Endodermal cell (in vitro differentiated cells): Measurements from ENCODE around the gene PARD3B. TPM values are rescaled to one million over a fixed set of nuclear protein-coding genes. Genes with fewer than 3 reads are reported as not detected.

Source experiments
- DNase-seq: peaks from one replicate; pipeline ENCODE4 v3.0.0-alpha.2; 2017
- H3K27ac ChIP-seq: 2 replicates; pipeline ENCODE4 v1.5.1; 2013; ENCODE audit warnings: mild to moderate bottlenecking, low read depth, low read length, moderate library complexity
- H3K27me3 ChIP-seq: 2 replicates; pipeline ENCODE4 v1.6.1; 2013; ENCODE audit warnings: mild to moderate bottlenecking, low read length, moderate library complexity; ENCODE audit not compliant: insufficient read depth, control insufficient read depth, poor library complexity, severe bottlenecking
- H3K36me3 ChIP-seq: 2 replicates; pipeline ENCODE4 v1.7.0; 2013; ENCODE audit warnings: mild to moderate bottlenecking, low read length, moderate library complexity; ENCODE audit not compliant: control insufficient read depth, insufficient read depth
- H3K4me1 ChIP-seq: one replicate; pipeline ENCODE4 v1.7.0; 2013; ENCODE audit warnings: low read length; ENCODE audit not compliant: control insufficient read depth, insufficient read depth
- H3K4me3 ChIP-seq: 2 replicates; pipeline ENCODE4 v1.5.1; 2013; ENCODE audit warnings: mild to moderate bottlenecking, low read length, moderate library complexity
- H3K9ac ChIP-seq: 2 replicates; pipeline ENCODE4 v1.6.1; 2013; ENCODE audit warnings: mild to moderate bottlenecking, low read length, moderate library complexity; ENCODE audit not compliant: poor library complexity, severe bottlenecking; ENCODE audit errors: extremely low read depth
- H3K9me3 ChIP-seq: 2 replicates; pipeline ENCODE4 v1.6.1; 2013; ENCODE audit warnings: mild to moderate bottlenecking, low read length, moderate library complexity; ENCODE audit not compliant: control insufficient read depth
- H3K27ac Mint-ChIP-seq: 2 replicates; pipeline ENCODE4 v1.8.0; 2020; ENCODE audit warnings: mixed read lengths
- H3K27me3 Mint-ChIP-seq: 2 replicates; pipeline ENCODE4 v1.8.0; 2021; ENCODE audit warnings: mild to moderate bottlenecking, mixed read lengths; ENCODE audit not compliant: insufficient read depth
- H3K36me3 Mint-ChIP-seq: 2 replicates; pipeline ENCODE4 v1.8.0; 2020; ENCODE audit warnings: low read depth, mixed read lengths
- H3K4me1 Mint-ChIP-seq: 2 replicates; pipeline ENCODE4 v1.8.0; 2020; ENCODE audit warnings: mixed read lengths
- H3K4me3 Mint-ChIP-seq: 2 replicates; pipeline ENCODE4 v1.8.0; 2020; ENCODE audit warnings: mild to moderate bottlenecking, moderate library complexity, mixed read lengths
- H3K9me3 Mint-ChIP-seq: 2 replicates; pipeline ENCODE4 v1.8.0; 2020; ENCODE audit warnings: mild to moderate bottlenecking, mixed read lengths
- CTCF ChIP-seq: fragments of 200-600 bp; sonication (generic); conservative IDR thresholded peaks from 2 replicates; pipeline ENCODE4 v1.5.0; 2021; ENCODE audit warnings: antibody characterized with exemption, mild to moderate bottlenecking
- WGBS, 2 experiments: methylation state at CpG; one replicate each; pipeline versions ENCODE4 v1.1.5 to v1.1.7; 2013; ENCODE audit warnings: missing lambda C conversion rate in 2 of 2, mixed read lengths in 1 of 2; ENCODE audit not compliant: insufficient coverage in 1 of 2, insufficient read length in 1 of 2; 5-methylcytosine and 5-hydroxymethylcytosine counted together
- total RNA-seq, 2 donors: library from RNA; stranded (reverse); fragmentation: NEBNext Ultra II Directional in 1 of 2; extraction: Animal tissue kit (Norgen Biotek cat#: 25700) in 1 of 2; gene quantifications; 2 replicates in 1 of 2; 3 replicates in 1 of 2; pipeline ENCODE4 v1.2.1, GENCODE V29; 2021

Gene PARD3B
- total RNA-seq, 2 donors from 2014 or later = 2.5 to 5.6 TPM

GRCh38 chr2:204988836-204989235, 443.6 kb downstream of the PARD3B start:
- no peak overlapping the region for H3K27ac Mint-ChIP-seq
- no peaks in the 10 kb centered on the region for H3K27me3 ChIP-seq
- H3K9ac ChIP-seq = no peak overlapping the region
- H3K27ac ChIP-seq = no peak overlapping the region
- DNase-seq = no peak
- no peaks in the 10 kb centered on the region for H3K36me3 Mint-ChIP-seq
- TF ChIP-seq CTCF = no peak
- no peaks in the 10 kb centered on the region for H3K36me3 ChIP-seq
- peaks cover 2% of the 10 kb centered on the region for H3K4me1 ChIP-seq
- no peaks in the 10 kb centered on the region for H3K27me3 Mint-ChIP-seq
- H3K4me3 ChIP-seq = no peak overlapping the region
- peaks cover 12% of the 10 kb centered on the region for H3K4me1 Mint-ChIP-seq
- no peak overlapping the region for H3K4me3 Mint-ChIP-seq
- WGBS, 2 experiments = 83 to 87% methylated on average over 3 of the region's 3 CpGs
- no peaks in the 10 kb centered on the region for H3K9me3 Mint-ChIP-seq
- H3K9me3 ChIP-seq = no peaks in the 10 kb centered on the region

- no peaks in the 10 kb centered on the region for H3K36me3 Mint-ChIP-seq
- no peak for DNase-seq
- no peak overlapping the region for H3K27ac Mint-ChIP-seq
- no peaks in the 10 kb centered on the region for H3K9me3 Mint-ChIP-seq
- H3K4me1 ChIP-seq = peaks cover 2% of the 10 kb centered on the region
- H3K9ac ChIP-seq = no peak overlapping the region
- WGBS, 2 experiments = 86% methylated on average over 1 of the region's 1 CpG; no CpG with 5 or more reads in 1 of the 2 experiments
- H3K27me3 ChIP-seq = no peaks in the 10 kb centered on the region
- H3K4me3 ChIP-seq = no peak overlapping the region
- no peak overlapping the region for H3K4me3 Mint-ChIP-seq
- H3K36me3 ChIP-seq = no peaks in the 10 kb centered on the region
- H3K27me3 Mint-ChIP-seq = no peaks in the 10 kb centered on the region
- H3K9me3 ChIP-seq = no peaks in the 10 kb centered on the region
- peaks cover 8% of the 10 kb centered on the region for H3K4me1 Mint-ChIP-seq
- no peak overlapping the region for H3K27ac ChIP-seq
- TF ChIP-seq CTCF = no peak
Measured at GRCh38 chr2:204989877-204990276, 444.6 kb downstream of the PARD3B start.

GRCh38 chr2:205001300-205001966, 456.2 kb downstream of the PARD3B start:
- no peak overlapping the region for H3K27ac ChIP-seq
- peaks cover 12% of the 10 kb centered on the region for H3K9me3 Mint-ChIP-seq
- H3K36me3 ChIP-seq = no peaks in the 10 kb centered on the region
- no peaks in the 10 kb centered on the region for H3K9me3 ChIP-seq
- no peak for DNase-seq
- TF ChIP-seq CTCF = no peak
- no peaks in the 10 kb centered on the region for H3K4me1 ChIP-seq
- H3K36me3 Mint-ChIP-seq = peaks cover 2% of the 10 kb centered on the region
- no peak overlapping the region for H3K9ac ChIP-seq
- no peaks in the 10 kb centered on the region for H3K27me3 Mint-ChIP-seq
- 97 to 100% methylated on average over 6 to 8 of the region's 8 CpGs for WGBS, 2 experiments
- no peak overlapping the region for H3K4me3 Mint-ChIP-seq
- no peak overlapping the region for H3K27ac Mint-ChIP-seq
- no peak overlapping the region for H3K4me3 ChIP-seq
- peaks cover 6% of the 10 kb centered on the region for H3K4me1 Mint-ChIP-seq
- H3K27me3 ChIP-seq = no peaks in the 10 kb centered on the region
